Measurements from ENCODE around the gene SLC12A3.

The SLC12A3 gene

GRCh38 chr16:56950455-56950854 lies 85.4 kb downstream of the SLC12A3 start:
- H3K4me3 ChIP-seq (ENCODE audit: low read depth, low read length) = no peak overlapping the region
- no peak for DNase-seq (ENCODE audit: low read depth)

GRCh38 chr16:56950881-56951771 lies 86.1 kb downstream of the SLC12A3 start:
- DNase-seq (ENCODE audit: low read depth) = no peak
- no peak overlapping the region for H3K4me3 ChIP-seq (ENCODE audit: low read depth, low read length)

GRCh38 chr16:56953006-56953405 lies 88.0 kb downstream of the SLC12A3 start:
- no peak overlapping the region for H3K4me3 ChIP-seq (ENCODE audit: low read depth, low read length)
- no peak for DNase-seq (ENCODE audit: low read depth)

GRCh38 chr16:56956076-56956475 lies 91.1 kb downstream of the SLC12A3 start:
- no peak overlapping the region for H3K4me3 ChIP-seq (ENCODE audit: low read depth, low read length)
- no peak for DNase-seq (ENCODE audit: low read depth)

- H3K4me3 ChIP-seq (ENCODE audit: low read depth, low read length) = no peak overlapping the region
Measured at GRCh38 chr16:56956756-56957155, 91.7 kb downstream of the SLC12A3 start.

GRCh38 chr16:56960681-56961281 lies 95.8 kb downstream of the SLC12A3 start:
- H3K4me3 ChIP-seq (ENCODE audit: low read depth, low read length) = no peak overlapping the region
- DNase-seq (ENCODE audit: low read depth) = no peak

More at GRCh38 chr16:56956756-56957155, 91.7 kb downstream of the SLC12A3 start:
- DNase-seq (ENCODE audit: low read depth) = no peak

GRCh38 chr16:56961386-56961785 lies 96.4 kb downstream of the SLC12A3 start:
- DNase-seq (ENCODE audit: low read depth) = no peak
- no peak overlapping the region for H3K4me3 ChIP-seq (ENCODE audit: low read depth, low read length)

- no peak within 1 kb of the TSS for H3K4me3 ChIP-seq (ENCODE audit: low read depth, low read length)
- DNase-seq (ENCODE audit: low read depth) = no peak
Measured at GRCh38 chr16:56961851-56962281, 96.9 kb downstream of the SLC12A3 start, which contains the start of gene CETP. Gene CETP (plus strand): TSS chr16:56961950. CDS start chr16:56961980, 30 bp downstream.

- DNase-seq (ENCODE audit: low read depth) = peak; percentile 76
- no peak overlapping the region for H3K4me3 ChIP-seq (ENCODE audit: low read depth, low read length)
Measured at GRCh38 chr16:56964243-56965148, 99.5 kb downstream of the SLC12A3 start.
